ENCODE data around the gene CFAP77.

CFAP77 gene

GRCh38 chr9:132366481-132366880 is 43.5 kb upstream of the CFAP77 start:
- no peak overlapping the region for H3K27ac ChIP-seq (replicated peaks)
- no peak for DNase-seq (ENCODE audit: low read depth in 1 of 2, low spot score in 1 of 2)
- TF ChIP-seq GABPA (IDR thresholded peaks at IDR 0.05; ENCODE audit: low read depth) (no peak), REST (IDR thresholded peaks at IDR 0.05; ENCODE audit: insufficient replicate concordance, low read depth) (no peak), POLR2AphosphoS5 (IDR thresholded peaks at IDR 0.05; ENCODE audit: low read depth) (no peak), SPI1 (IDR thresholded peaks at IDR 0.05; ENCODE audit: borderline replicate concordance, low read depth) (no peak)
- TF ChIP-seq, protein P1, sequence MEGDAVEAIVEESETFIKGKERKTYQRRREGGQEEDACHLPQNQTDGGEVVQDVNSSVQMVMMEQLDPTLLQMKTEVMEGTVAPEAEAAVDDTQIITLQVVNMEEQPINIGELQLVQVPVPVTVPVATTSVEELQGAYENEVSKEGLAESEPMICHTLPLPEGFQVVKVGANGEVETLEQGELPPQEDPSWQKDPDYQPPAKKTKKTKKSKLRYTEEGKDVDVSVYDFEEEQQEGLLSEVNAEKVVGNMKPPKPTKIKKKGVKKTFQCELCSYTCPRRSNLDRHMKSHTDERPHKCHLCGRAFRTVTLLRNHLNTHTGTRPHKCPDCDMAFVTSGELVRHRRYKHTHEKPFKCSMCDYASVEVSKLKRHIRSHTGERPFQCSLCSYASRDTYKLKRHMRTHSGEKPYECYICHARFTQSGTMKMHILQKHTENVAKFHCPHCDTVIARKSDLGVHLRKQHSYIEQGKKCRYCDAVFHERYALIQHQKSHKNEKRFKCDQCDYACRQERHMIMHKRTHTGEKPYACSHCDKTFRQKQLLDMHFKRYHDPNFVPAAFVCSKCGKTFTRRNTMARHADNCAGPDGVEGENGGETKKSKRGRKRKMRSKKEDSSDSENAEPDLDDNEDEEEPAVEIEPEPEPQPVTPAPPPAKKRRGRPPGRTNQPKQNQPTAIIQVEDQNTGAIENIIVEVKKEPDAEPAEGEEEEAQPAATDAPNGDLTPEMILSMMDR (IDR thresholded peaks at IDR 0.05; ENCODE audit: insufficient read depth, low read length), result no peak
- no peak overlapping the region for H3K4me3 ChIP-seq (replicated peaks; ENCODE audit: insufficient read depth, low read length)
- H3K27me3 ChIP-seq (ENCODE audit: insufficient read depth, poor library complexity, severe bottlenecking), result no peaks in the 10 kb centered on the region

- Histone ChIP-seq H3K27ac (replicated peaks) (no peak overlapping the region), H3K4me3 (replicated peaks; ENCODE audit: insufficient read depth, low read length) (no peak overlapping the region), H3K27me3 (ENCODE audit: insufficient read depth, poor library complexity, severe bottlenecking) (no peaks in the 10 kb centered on the region)
- TF ChIP-seq REST (IDR thresholded peaks at IDR 0.05; ENCODE audit: insufficient replicate concordance, low read depth), result no peak
- TF ChIP-seq GABPA (IDR thresholded peaks at IDR 0.05; ENCODE audit: low read depth), result no peak
- TF ChIP-seq SPI1 (IDR thresholded peaks at IDR 0.05; ENCODE audit: borderline replicate concordance, low read depth), result no peak
- TF ChIP-seq POLR2AphosphoS5 (IDR thresholded peaks at IDR 0.05; ENCODE audit: low read depth), result no peak
- DNase-seq (ENCODE audit: low read depth in 1 of 2, low spot score in 1 of 2), result no peak
Observed at GRCh38 chr9:132367613-132368313, 42.2 kb upstream of the CFAP77 start.

GRCh38 chr9:132369421-132369820 is 40.6 kb upstream of the CFAP77 start:
- Histone ChIP-seq H3K27ac (replicated peaks) (no peak overlapping the region), H3K27me3 (ENCODE audit: insufficient read depth, poor library complexity, severe bottlenecking) (no peaks in the 10 kb centered on the region), H3K4me3 (replicated peaks; ENCODE audit: insufficient read depth, low read length) (no peak overlapping the region)
- no peak for DNase-seq (ENCODE audit: low read depth in 1 of 2, low spot score in 1 of 2)
- no peak for TF ChIP-seq REST (IDR thresholded peaks at IDR 0.05; ENCODE audit: insufficient replicate concordance, low read depth)

- no peak for DNase-seq (ENCODE audit: low read depth in 1 of 2, low spot score in 1 of 2)
- Histone ChIP-seq H3K4me3 (replicated peaks; ENCODE audit: insufficient read depth, low read length) (no peak overlapping the region), H3K27ac (replicated peaks) (no peak overlapping the region), H3K27me3 (ENCODE audit: insufficient read depth, poor library complexity, severe bottlenecking) (no peaks in the 10 kb centered on the region)
- TF ChIP-seq REST (IDR thresholded peaks at IDR 0.05; ENCODE audit: insufficient replicate concordance, low read depth) (no peak), SPI1 (IDR thresholded peaks at IDR 0.05; ENCODE audit: borderline replicate concordance, low read depth) (no peak)
Observed at GRCh38 chr9:132370592-132370991, 39.4 kb upstream of the CFAP77 start.
